GM12892 (cell line): ENCODE data around the gene HECTD4.

Source experiments
- DNase-seq: peaks from one replicate; pipeline ENCODE4 v3.0.0; 2011; ENCODE audit not compliant: insufficient read length
- FAIRE-seq: peaks from 2 replicates; lab custom pipeline; 2011; peaks lifted over from hg19 to GRCh38; lab: Jason Lieb, UNC
- POLR2A ChIP-seq: IDR thresholded peaks from 2 replicates; pipeline ENCODE4 v1.6.1; 2011; ENCODE audit warnings: low read depth, low read length, control low read depth
- POLR2AphosphoS5 ChIP-seq: IDR thresholded peaks from 2 replicates; pipeline ENCODE4 v1.6.1; 2011; ENCODE audit warnings: low read depth, low read length, control low read depth
- TAF1 ChIP-seq: IDR thresholded peaks from 2 replicates; pipeline ENCODE4 v1.6.1; 2011; ENCODE audit warnings: low read depth, mild to moderate bottlenecking, control low read depth, low read length, borderline replicate concordance

Gene HECTD4

GRCh38 chr12:112325157-112325556 is 57.1 kb downstream of the HECTD4 start:
- DNase-seq (no peak), FAIRE-seq (no peak)
- TF ChIP-seq POLR2AphosphoS5 = no peak
- TF ChIP-seq POLR2A = no peak
- TF ChIP-seq TAF1 = no peak

GRCh38 chr12:112322882-112323547 is 59.2 kb downstream of the HECTD4 start:
- TF ChIP-seq POLR2A (no peak), TAF1 (no peak), POLR2AphosphoS5 (no peak)
- DNase-seq (no peak), FAIRE-seq (no peak)

GRCh38 chr12:112322441-112322840 is 59.8 kb downstream of the HECTD4 start:
- DNase-seq (no peak), FAIRE-seq (no peak)
- TF ChIP-seq TAF1 (no peak), POLR2AphosphoS5 (no peak), POLR2A (no peak)

DNA sequence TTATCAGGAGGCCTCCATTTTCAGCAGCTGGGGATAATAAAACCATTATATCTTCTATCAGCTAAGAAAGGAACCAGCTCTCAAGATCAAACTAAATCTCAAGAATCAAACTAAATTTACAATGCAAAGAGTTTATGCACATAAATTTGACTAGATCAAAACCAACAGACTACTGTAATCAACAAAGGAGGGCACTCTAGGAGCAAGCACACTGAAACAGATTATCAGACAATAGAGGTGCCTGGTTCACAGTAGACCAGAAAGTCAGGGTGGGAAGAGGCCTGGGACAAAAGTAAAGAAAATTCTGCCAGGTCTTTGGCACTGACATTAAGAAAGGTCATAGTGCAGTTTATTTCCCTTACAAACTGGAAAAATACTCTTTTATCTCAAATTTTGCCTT is 61.0 kb downstream of the HECTD4 start:
- no peak for FAIRE-seq
- TF ChIP-seq POLR2A = no peak
- no peak for TF ChIP-seq POLR2AphosphoS5
- no peak for TF ChIP-seq TAF1
- DNase-seq = no peak

DNA sequence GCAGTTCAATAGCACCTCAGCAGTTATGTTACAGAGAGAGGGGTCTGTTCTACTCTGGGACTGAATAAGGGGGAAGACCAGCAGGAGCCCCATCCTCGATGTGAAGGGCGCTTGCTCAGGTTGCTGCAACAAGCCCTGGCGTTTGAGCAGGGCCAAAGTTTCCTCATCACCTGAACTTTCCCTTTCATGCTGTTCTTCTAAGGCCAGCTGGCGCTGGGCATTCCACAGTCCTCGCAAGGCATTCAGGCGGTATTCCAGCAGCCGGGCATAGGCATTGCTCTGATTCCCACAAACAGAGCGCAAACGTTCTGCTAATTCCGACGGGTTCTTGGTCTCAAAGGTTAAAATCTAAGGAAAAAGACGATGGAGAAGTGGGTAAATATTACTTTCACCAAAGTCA is 62.8 kb downstream of the HECTD4 start:
- TF ChIP-seq TAF1 = no peak
- no peak for TF ChIP-seq POLR2A
- no peak for TF ChIP-seq POLR2AphosphoS5
- DNase-seq (no peak), FAIRE-seq (no peak)

- no peak for TF ChIP-seq TAF1
- TF ChIP-seq POLR2A = no peak
- TF ChIP-seq POLR2AphosphoS5 = no peak
- no peak for DNase-seq
- no peak for FAIRE-seq
Observed at GRCh38 chr12:112317481-112317880, 64.8 kb downstream of the HECTD4 start.

GRCh38 chr12:112314981-112315380 is 67.2 kb downstream of the HECTD4 start:
- no peak for FAIRE-seq
- DNase-seq = no peak
- no peak for TF ChIP-seq TAF1
- no peak for TF ChIP-seq POLR2A
- TF ChIP-seq POLR2AphosphoS5 = no peak

- DNase-seq = no peak
- FAIRE-seq = peak; percentile 57
- TF ChIP-seq TAF1 (no peak), POLR2AphosphoS5 (no peak), POLR2A (no peak)
Observed at GRCh38 chr12:112309797-112310196, 72.4 kb downstream of the HECTD4 start.

DNA sequence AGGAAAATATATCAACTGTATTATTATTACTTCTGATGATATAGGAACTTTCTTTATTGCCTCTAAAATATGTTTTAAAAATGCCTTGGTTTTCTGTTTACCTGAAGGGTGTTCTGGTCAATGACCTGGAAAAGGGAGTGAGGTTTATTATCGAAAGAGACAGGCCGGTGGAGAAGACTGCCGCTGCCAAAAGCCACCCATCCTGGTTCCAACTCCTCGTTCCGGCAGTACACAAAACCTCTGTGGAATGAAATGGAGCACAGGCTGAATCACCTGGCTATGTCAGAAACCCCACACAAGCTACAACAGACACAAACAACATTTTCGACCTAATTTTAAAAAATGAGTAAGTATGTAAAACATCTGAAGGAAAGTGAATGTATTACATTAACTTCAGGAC is 73.6 kb downstream of the HECTD4 start:
- FAIRE-seq = no peak
- TF ChIP-seq TAF1 = no peak
- TF ChIP-seq POLR2A = no peak
- no peak for TF ChIP-seq POLR2AphosphoS5
- no peak for DNase-seq

DNA sequence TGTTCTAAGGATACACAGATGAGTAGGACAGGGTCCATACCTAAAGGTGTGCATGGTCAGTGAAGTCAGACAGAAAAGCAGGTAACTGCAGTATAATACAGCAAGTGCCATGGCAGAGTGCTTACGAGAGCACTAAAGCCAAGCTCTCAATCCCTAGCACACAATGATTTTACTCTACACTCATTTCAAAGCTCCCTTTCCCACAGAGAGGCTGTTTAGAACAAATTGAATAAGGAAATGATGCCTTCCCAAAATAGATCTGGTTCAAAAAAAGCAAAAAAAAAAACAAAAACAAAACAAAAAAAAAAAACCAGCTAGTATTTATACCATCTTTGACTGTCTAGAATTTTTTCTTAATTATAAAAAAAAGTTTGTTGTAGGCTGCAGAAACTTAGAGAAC is 74.1 kb downstream of the HECTD4 start:
- FAIRE-seq (no peak), DNase-seq (no peak)
- TF ChIP-seq POLR2AphosphoS5 (no peak), POLR2A (no peak)

DNA sequence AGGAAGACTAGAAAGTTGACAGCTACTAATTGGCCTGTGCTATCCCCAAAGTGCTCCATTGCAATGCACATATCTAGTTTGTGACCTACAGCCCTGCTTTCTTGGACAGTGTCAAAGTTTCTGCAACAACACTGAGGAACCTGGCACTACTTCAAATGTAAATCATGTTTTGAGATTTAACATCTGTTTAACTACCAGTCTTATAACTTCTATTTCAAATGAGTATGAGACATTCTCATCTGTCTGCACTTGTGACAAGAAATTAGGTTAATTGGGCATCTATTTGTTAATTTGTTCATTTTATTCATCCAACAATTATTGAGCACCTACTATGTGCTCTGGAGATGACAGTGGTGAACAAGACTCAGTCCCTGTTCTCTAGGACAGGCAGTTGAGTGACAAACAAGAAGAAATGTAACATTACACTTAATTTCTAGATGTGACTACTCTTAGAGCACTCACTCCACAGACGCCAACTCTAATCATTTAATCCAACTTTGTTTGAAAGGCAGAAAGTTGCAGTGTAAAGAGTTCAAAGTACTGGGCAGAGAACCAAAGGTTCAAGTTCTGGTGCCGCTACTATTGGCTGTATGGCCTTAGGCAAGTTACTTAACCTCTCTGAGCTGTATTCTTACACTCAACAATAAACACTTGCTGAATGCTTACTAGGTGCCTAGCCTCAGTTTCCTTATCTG is 74.8 kb downstream of the HECTD4 start:
- FAIRE-seq (no peak), DNase-seq (no peak)
- TF ChIP-seq TAF1 (no peak), POLR2AphosphoS5 (no peak), POLR2A (no peak)

DNA sequence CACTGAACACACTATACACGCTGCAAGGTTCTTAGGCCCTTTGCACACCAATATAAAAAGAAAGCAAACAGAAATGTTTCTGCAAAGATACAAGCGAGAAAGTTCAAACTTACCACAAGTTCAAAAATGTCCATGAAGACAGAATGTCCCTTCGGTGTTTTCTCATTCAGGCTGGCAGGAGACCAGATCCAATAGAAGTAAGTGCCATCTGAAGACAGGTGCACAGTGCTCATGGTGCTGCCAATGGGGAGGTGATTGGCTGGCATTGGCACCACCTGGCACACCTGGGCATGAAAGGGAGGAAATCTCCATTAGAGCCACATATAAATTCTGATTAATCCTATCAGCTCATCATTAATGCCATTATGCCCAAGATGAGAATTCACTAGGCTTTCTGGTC is 76.3 kb downstream of the HECTD4 start:
- FAIRE-seq (no peak), DNase-seq (no peak)
- TF ChIP-seq POLR2AphosphoS5 = no peak
- TF ChIP-seq TAF1 = no peak
- TF ChIP-seq POLR2A = no peak

- FAIRE-seq = no peak
- no peak for DNase-seq
- TF ChIP-seq POLR2AphosphoS5 (no peak), TAF1 (no peak), POLR2A (no peak)
Observed at GRCh38 chr12:112304436-112304835, 77.8 kb downstream of the HECTD4 start.
